ENCODE data around the gene TCF25. TPM values are rescaled to one million over a fixed set of nuclear protein-coding genes. Genes with fewer than 3 reads are reported as not detected.

Gene TCF25
- total RNA-seq, 1 experiment from 2014 or later: 63.6 TPM

- no peak for DNase-seq (ENCODE audit: low read depth)
Measured at GRCh38 chr16:89843409-89844350, 29.7 kb upstream of the TCF25 start.

- no peak for DNase-seq (ENCODE audit: low read depth)
Measured at GRCh38 chr16:89844739-89845339, 28.6 kb upstream of the TCF25 start.

- no peak for DNase-seq (ENCODE audit: low read depth)
Measured at GRCh38 chr16:89845417-89845816, 28.0 kb upstream of the TCF25 start.

GRCh38 chr16:89847051-89847939 is 26.1 kb upstream of the TCF25 start:
- DNase-seq (ENCODE audit: low read depth): no peak

GRCh38 chr16:89847940-89848297 is 25.5 kb upstream of the TCF25 start:
- DNase-seq (ENCODE audit: low read depth): no peak

- no peak for DNase-seq (ENCODE audit: low read depth)
Measured at GRCh38 chr16:89848974-89849373, 24.4 kb upstream of the TCF25 start.

GRCh38 chr16:89853306-89853993 is 19.9 kb upstream of the TCF25 start:
- DNase-seq (ENCODE audit: low read depth): no peak

GRCh38 chr16:89855301-89855945 is 18.0 kb upstream of the TCF25 start:
- no peak for DNase-seq (ENCODE audit: low read depth)

- DNase-seq (ENCODE audit: low read depth): no peak
Measured at GRCh38 chr16:89855986-89856385, 17.4 kb upstream of the TCF25 start.

GRCh38 chr16:89858973-89859614 is 14.3 kb upstream of the TCF25 start:
- DNase-seq (ENCODE audit: low read depth): no peak

GRCh38 chr16:89859615-89860007 is 13.8 kb upstream of the TCF25 start:
- no peak for DNase-seq (ENCODE audit: low read depth)

- DNase-seq (ENCODE audit: low read depth): peak; percentile 62
Measured at GRCh38 chr16:89860747-89861304, 12.6 kb upstream of the TCF25 start.

- no peak for DNase-seq (ENCODE audit: low read depth)
Measured at GRCh38 chr16:89861648-89862047, 11.7 kb upstream of the TCF25 start.

GRCh38 chr16:89862732-89863131 is 10.7 kb upstream of the TCF25 start:
- no peak for DNase-seq (ENCODE audit: low read depth)

GRCh38 chr16:89863741-89864526 is 9.5 kb upstream of the TCF25 start:
- no peak for DNase-seq (ENCODE audit: low read depth)

- no peak for DNase-seq (ENCODE audit: low read depth)
Measured at GRCh38 chr16:89864527-89864820, 8.9 kb upstream of the TCF25 start.

- DNase-seq (ENCODE audit: low read depth): no peak
Measured at GRCh38 chr16:89867918-89868317, 5.5 kb upstream of the TCF25 start.

GRCh38 chr16:89869911-89870310 is 3.5 kb upstream of the TCF25 start:
- no peak for DNase-seq (ENCODE audit: low read depth)

- DNase-seq (ENCODE audit: low read depth): no peak
Measured at GRCh38 chr16:89870440-89870839, 3.0 kb upstream of the TCF25 start.

GRCh38 chr16:89871895-89872294 is 1.5 kb upstream of the TCF25 start:
- no peak for DNase-seq (ENCODE audit: low read depth)
